HepG2 (cell line): Measurements from ENCODE around the gene SMIM9. TPM values are rescaled to one million over a fixed set of nuclear protein-coding genes. Genes with fewer than 3 reads are reported as not detected.

Experiments used
- AHR ChIP-seq: IDR thresholded peaks from 2 replicates; pipeline ENCODE4 v1.6.1; 2018; ENCODE audit warnings: missing genetic modification reagents, missing compliant biosample characterization
- ARID2 ChIP-seq: sonication (generic); formaldehyde crosslinking; IDR thresholded peaks from 2 replicates; pipeline ENCODE4 v1.8.1; 2022; ENCODE audit warnings: mild to moderate bottlenecking, missing genetic modification reagents, borderline replicate concordance
- HDAC6 ChIP-seq: fragments of 200-600 bp; sonication (generic); IDR thresholded peaks from 2 replicates; pipeline ENCODE4 v1.7.0; 2017; ENCODE audit warnings: mild to moderate bottlenecking, antibody characterized with exemption, low read length, low read depth
- HOMEZ ChIP-seq: IDR thresholded peaks from 2 replicates; pipeline ENCODE4 v1.6.1; 2016; ENCODE audit warnings: low read depth
- KDM2A ChIP-seq: sonication (generic); formaldehyde crosslinking; IDR thresholded peaks from 2 replicates; pipeline ENCODE4 v1.4.0; 2020; ENCODE audit warnings: low read depth, missing genetic modification reagents, borderline replicate concordance
- MEF2D ChIP-seq: sonication (generic); formaldehyde crosslinking; IDR thresholded peaks from 2 replicates; pipeline ENCODE4 v1.5.1; 2020; ENCODE audit warnings: mild to moderate bottlenecking, missing genetic modification reagents
- NCOA5 ChIP-seq: sonication (generic); formaldehyde crosslinking; IDR thresholded peaks from 2 replicates; pipeline ENCODE4 v1.4.0; 2020; ENCODE audit warnings: missing genetic modification reagents
- NR2F1 ChIP-seq, 2 experiments: fragments of 450-650 bp in 1 of 2; formaldehyde crosslinking in 1 of 2; IDR thresholded peaks; 2 replicates each; pipeline versions ENCODE4 v1.5.0 to v1.6.1; 2016 to 2020; ENCODE audit warnings: mild to moderate bottlenecking in 1 of 2, missing compliant biosample characterization in 1 of 2, missing genetic modification reagents in 1 of 2, moderate library complexity in 1 of 2
- PHF21A ChIP-seq: sonication (generic); formaldehyde crosslinking; IDR thresholded peaks from 2 replicates; pipeline ENCODE4 v1.5.0; 2020; ENCODE audit warnings: mild to moderate bottlenecking, missing genetic modification reagents
- RBFOX2 ChIP-seq: fragments of 200-400 bp; formaldehyde crosslinking; IDR thresholded peaks from 2 replicates; pipeline ENCODE4 v1.6.1; 2017; ENCODE audit warnings: low read depth, mild to moderate bottlenecking, low read length
- SKIL ChIP-seq: sonication (generic); formaldehyde crosslinking; IDR thresholded peaks from 2 replicates; pipeline ENCODE4 v1.8.0; 2022; ENCODE audit warnings: missing genetic modification reagents, mild to moderate bottlenecking, moderate library complexity, borderline replicate concordance
- SMARCC2 ChIP-seq: fragments of 450-650 bp; IDR thresholded peaks from 2 replicates; pipeline ENCODE4 v1.6.1; 2017; ENCODE audit warnings: antibody characterized with exemption, mild to moderate bottlenecking
- SNAPC2 ChIP-seq: sonication (generic); formaldehyde crosslinking; IDR thresholded peaks from 2 replicates; pipeline ENCODE4 v1.8.1; 2022; ENCODE audit warnings: mild to moderate bottlenecking, missing genetic modification reagents
- SOX13 ChIP-seq, 3 experiments: fragments of 450-650 bp in 1 of 3; sonication (generic) in 1 of 3; formaldehyde crosslinking in 1 of 3; IDR thresholded peaks in 2 of 3; conservative IDR thresholded peaks in 1 of 3; 2 replicates each; pipeline versions ENCODE4 v1.5.0 to v1.6.1; 2016 to 2020; ENCODE audit warnings: antibody characterized with exemption in 1 of 3, mild to moderate bottlenecking in 1 of 3, missing compliant biosample characterization in 1 of 3, missing genetic modification reagents in 1 of 3, moderate library complexity in 1 of 3
- TBP ChIP-seq: sonication (generic); formaldehyde crosslinking; IDR thresholded peaks from 2 replicates; pipeline ENCODE4 v1.5.0; 2020; ENCODE audit warnings: missing genetic modification reagents
- ZHX1 ChIP-seq: sonication (generic); formaldehyde crosslinking; IDR thresholded peaks from 2 replicates; pipeline ENCODE4 v1.8.1; 2022; ENCODE audit warnings: low read depth, mild to moderate bottlenecking, missing genetic modification reagents
- ZNF143 ChIP-seq: sonication (generic); formaldehyde crosslinking; IDR thresholded peaks from 2 replicates; pipeline ENCODE4 v1.4.0; 2020; ENCODE audit warnings: missing genetic modification reagents
- ZNF598 ChIP-seq: sonication (generic); formaldehyde crosslinking; IDR thresholded peaks from 2 replicates; pipeline ENCODE4 v1.5.1; 2020; ENCODE audit warnings: mild to moderate bottlenecking, missing genetic modification reagents, borderline replicate concordance
- ZNF746 ChIP-seq: sonication (generic); formaldehyde crosslinking; IDR thresholded peaks from 2 replicates; pipeline ENCODE4 v1.8.0; 2022; ENCODE audit warnings: mild to moderate bottlenecking, missing genetic modification reagents
- ZXDC ChIP-seq: sonication (generic); formaldehyde crosslinking; IDR thresholded peaks from 2 replicates; pipeline ENCODE4 v1.5.0; 2020; ENCODE audit warnings: mild to moderate bottlenecking, missing genetic modification reagents
- polyA plus RNA-seq, 8 experiments: library from polyadenylated mRNA; depleted of rRNA in 3 of 8; stranded (reverse) in 7 of 8; unstranded in 1 of 8; fragments of >200 nt; fragmentation: Illumina TruSeq in 4 of 8; extraction: Trizol in 4 of 8; gene quantifications; 2 replicates each; pipeline versions ENCODE4 v1.2.1 to v1.2.3, GENCODE V29; 2011 to 2016; ENCODE audit warnings: low read depth in 4 of 8, missing spikeins in 1 of 8, mixed read lengths in 1 of 8; ENCODE audit not compliant: insufficient read depth in 1 of 8
- total RNA-seq, 5 experiments: library from RNA; depleted of rRNA; stranded (reverse); fragments of >200 nt; fragmentation: Illumina TruSeq; extraction: Trizol; gene quantifications; 2 replicates each; pipeline ENCODE4 v1.2.3, GENCODE V29; 2016; ENCODE audit warnings: low read depth in 1 of 5

Gene SMIM9
- total and polyA plus RNA-seq, 2 of the 13 experiments (the other 11 are each of a cell fraction or from before 2014, with no cell fraction given) = not detected

DNA sequence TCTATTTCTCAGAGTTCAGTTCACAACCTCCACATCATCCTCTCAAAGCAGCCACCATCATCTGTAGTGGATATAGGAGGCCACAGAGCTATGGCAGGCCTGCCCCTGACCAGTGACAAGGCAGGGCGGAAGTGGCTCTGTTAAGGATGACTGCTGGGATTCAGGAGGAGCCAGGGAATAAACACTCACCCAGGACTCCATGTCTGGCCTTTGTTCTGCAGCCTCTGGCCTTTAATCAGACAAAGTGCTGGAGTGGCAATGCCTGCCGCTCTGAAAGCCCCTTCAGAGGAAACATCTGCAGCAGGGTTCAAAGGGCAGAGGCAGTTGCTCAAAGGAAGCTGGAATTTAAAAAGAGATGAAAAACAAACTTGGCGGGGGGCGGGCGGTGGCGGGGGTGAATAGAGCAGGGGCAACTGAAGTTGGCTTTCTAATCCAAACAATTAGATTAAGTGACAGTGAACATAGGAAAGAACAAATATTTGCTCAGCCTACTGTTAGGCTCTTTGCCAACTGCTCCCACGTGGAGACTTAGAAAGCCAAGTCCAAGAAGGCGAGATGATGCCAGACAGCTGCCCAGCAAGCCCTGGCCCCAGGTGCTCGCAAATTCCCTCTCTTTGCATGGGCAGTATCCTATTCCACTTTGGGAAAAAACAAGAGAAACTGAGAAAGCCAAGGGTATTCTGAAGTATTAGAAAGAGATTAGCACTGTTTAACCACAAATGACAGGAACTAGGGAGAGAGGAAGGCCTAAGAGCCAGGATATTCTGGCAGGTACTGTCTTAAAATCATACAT is 34.7 kb downstream of the SMIM9 start (continued):
- TF ChIP-seq ZNF143 (no peak), NCOA5 (CRISPR knock-in tag) (no peak), SNAPC2 (CRISPR knock-in tag) (no peak), SOX13 (IDR thresholded peaks at IDR 0.05) (peak; percentile 29; the same call in 1 of the 2 replicates), SOX13 (CRISPR knock-in tag; conservative IDR thresholded peaks at IDR 0.05 in 1 of 2, IDR thresholded peaks at IDR 0.05 in 1 of 2) (peak in 1 of 2 experiments; percentile 76; a peak in 2 of 4 replicates), ZXDC (CRISPR knock-in tag) (no peak), PHF21A (CRISPR knock-in tag) (peak; percentile 76), HOMEZ (CRISPR knock-in tag) (no peak), AHR (CRISPR knock-in tag) (no peak), RBFOX2 (no peak), ZNF598 (CRISPR knock-in tag) (no peak), MEF2D (CRISPR knock-in tag) (no peak), HDAC6 (no peak), SMARCC2 (no peak), SKIL (CRISPR knock-in tag) (peak; percentile 45; the same call in 1 of the 2 replicates), KDM2A (CRISPR knock-in tag) (no peak), ZHX1 (CRISPR knock-in tag) (no peak), TBP (CRISPR knock-in tag) (no peak), ZNF746 (CRISPR knock-in tag) (0 out of 2 replicates have a peak, but pooled peaks have one; percentile 36), ARID2 (no peak), NR2F1 (CRISPR knock-in tag; IDR thresholded peaks at IDR 0.05) (peak; percentile 15 to 70; a peak in 2 of 4 replicates)
